ENCODE measurements around the gene TOMM7.

- TF ChIP-seq E4F1 (IDR thresholded peaks at IDR 0.05; ENCODE audit: borderline replicate concordance, partially characterized antibody) (no peak), SIN3A (IDR thresholded peaks at IDR 0.05; ENCODE audit: low read depth, low read length) (no peak), SREBF2 (IDR thresholded peaks at IDR 0.05; ENCODE audit: low read length) (no peak), SUZ12 (IDR thresholded peaks at IDR 0.05; ENCODE audit: unreplicated experiment) (no peak), ZNF274 (IDR thresholded peaks at IDR 0.05; ENCODE audit: insufficient read depth, insufficient read length) (no peak), TBL1XR1 (IDR thresholded peaks at IDR 0.05; ENCODE audit: low read depth, low read length) (no peak), POLR2A (IDR thresholded peaks at IDR 0.05; ENCODE audit: low read depth, low read length) (no peak)
- TF ChIP-seq, protein P1, sequence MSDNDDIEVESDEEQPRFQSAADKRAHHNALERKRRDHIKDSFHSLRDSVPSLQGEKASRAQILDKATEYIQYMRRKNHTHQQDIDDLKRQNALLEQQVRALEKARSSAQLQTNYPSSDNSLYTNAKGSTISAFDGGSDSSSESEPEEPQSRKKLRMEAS (IDR thresholded peaks at IDR 0.05; ENCODE audit: low read depth, low read length): no peak
- TF ChIP-seq, protein P2, sequence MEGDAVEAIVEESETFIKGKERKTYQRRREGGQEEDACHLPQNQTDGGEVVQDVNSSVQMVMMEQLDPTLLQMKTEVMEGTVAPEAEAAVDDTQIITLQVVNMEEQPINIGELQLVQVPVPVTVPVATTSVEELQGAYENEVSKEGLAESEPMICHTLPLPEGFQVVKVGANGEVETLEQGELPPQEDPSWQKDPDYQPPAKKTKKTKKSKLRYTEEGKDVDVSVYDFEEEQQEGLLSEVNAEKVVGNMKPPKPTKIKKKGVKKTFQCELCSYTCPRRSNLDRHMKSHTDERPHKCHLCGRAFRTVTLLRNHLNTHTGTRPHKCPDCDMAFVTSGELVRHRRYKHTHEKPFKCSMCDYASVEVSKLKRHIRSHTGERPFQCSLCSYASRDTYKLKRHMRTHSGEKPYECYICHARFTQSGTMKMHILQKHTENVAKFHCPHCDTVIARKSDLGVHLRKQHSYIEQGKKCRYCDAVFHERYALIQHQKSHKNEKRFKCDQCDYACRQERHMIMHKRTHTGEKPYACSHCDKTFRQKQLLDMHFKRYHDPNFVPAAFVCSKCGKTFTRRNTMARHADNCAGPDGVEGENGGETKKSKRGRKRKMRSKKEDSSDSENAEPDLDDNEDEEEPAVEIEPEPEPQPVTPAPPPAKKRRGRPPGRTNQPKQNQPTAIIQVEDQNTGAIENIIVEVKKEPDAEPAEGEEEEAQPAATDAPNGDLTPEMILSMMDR (IDR thresholded peaks at IDR 0.05 in 2 of 3, conservative IDR thresholded peaks at IDR 0.05 in 1 of 3; ENCODE audit: control insufficient read depth in 2 of 3, extremely low read depth in 1 of 3, insufficient read depth in 1 of 3, low read depth in 3 of 3, low read length in 3 of 3): no peak
- TF ChIP-seq, protein P3, sequence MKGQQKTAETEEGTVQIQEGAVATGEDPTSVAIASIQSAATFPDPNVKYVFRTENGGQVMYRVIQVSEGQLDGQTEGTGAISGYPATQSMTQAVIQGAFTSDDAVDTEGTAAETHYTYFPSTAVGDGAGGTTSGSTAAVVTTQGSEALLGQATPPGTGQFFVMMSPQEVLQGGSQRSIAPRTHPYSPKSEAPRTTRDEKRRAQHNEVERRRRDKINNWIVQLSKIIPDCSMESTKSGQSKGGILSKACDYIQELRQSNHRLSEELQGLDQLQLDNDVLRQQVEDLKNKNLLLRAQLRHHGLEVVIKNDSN (IDR thresholded peaks at IDR 0.05; ENCODE audit: borderline replicate concordance, extremely low read length, insufficient read depth, low read depth, low read length): no peak
Observed at GRCh38 chr7:22793593-22794462, 28.8 kb downstream of the TOMM7 start.
